ENCODE data around the gene OOSP3. TPM values are rescaled to one million over a fixed set of nuclear protein-coding genes. Genes with fewer than 3 reads are reported as not detected.

Gene OOSP3
- total RNA-seq, 2 experiments from 2014 or later: not detected

DNA sequence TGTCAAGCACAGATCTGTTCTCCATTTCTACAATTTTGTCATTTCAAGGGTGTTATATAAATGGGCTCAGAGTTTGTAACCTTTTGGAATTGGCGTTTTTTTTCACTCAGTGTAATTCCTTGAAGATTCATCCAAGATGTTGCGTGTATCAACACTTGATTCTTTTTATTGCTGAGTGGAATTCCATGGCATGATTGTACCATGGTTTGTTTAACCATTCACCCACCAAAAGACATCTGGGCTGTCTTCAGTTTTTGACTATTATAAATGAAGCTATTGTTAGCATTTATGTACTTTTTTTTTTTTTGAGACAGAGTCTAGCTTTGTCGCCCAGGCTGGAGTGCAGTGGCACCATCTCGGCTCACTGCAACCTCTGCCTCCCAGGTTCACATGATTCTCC, 62.5 kb downstream of the OOSP3 start:
- Mint-ChIP-seq H3K4me3 (no peak overlapping the region), H3K27me3 (peaks cover 15% of the 10 kb centered on the region), H3K27ac (no peak overlapping the region), H3K9me3 (no peaks in the 10 kb centered on the region), H3K36me3 (ENCODE audit: low read depth) (no peaks in the 10 kb centered on the region), H3K4me1 (ENCODE audit: low read depth) (peaks cover 2% of the 10 kb centered on the region)
- ChIA-PET CTCF (no interaction called here), POLR2A (no interaction called here)
- DNase-seq (no peak), ATAC-seq (no peak)
- intact Hi-C loops (cut with micrococcal nuclease): no loop called here
- TF ChIP-seq, protein P1, sequence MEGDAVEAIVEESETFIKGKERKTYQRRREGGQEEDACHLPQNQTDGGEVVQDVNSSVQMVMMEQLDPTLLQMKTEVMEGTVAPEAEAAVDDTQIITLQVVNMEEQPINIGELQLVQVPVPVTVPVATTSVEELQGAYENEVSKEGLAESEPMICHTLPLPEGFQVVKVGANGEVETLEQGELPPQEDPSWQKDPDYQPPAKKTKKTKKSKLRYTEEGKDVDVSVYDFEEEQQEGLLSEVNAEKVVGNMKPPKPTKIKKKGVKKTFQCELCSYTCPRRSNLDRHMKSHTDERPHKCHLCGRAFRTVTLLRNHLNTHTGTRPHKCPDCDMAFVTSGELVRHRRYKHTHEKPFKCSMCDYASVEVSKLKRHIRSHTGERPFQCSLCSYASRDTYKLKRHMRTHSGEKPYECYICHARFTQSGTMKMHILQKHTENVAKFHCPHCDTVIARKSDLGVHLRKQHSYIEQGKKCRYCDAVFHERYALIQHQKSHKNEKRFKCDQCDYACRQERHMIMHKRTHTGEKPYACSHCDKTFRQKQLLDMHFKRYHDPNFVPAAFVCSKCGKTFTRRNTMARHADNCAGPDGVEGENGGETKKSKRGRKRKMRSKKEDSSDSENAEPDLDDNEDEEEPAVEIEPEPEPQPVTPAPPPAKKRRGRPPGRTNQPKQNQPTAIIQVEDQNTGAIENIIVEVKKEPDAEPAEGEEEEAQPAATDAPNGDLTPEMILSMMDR (IDR thresholded peaks at IDR 0.05): no peak

DNA sequence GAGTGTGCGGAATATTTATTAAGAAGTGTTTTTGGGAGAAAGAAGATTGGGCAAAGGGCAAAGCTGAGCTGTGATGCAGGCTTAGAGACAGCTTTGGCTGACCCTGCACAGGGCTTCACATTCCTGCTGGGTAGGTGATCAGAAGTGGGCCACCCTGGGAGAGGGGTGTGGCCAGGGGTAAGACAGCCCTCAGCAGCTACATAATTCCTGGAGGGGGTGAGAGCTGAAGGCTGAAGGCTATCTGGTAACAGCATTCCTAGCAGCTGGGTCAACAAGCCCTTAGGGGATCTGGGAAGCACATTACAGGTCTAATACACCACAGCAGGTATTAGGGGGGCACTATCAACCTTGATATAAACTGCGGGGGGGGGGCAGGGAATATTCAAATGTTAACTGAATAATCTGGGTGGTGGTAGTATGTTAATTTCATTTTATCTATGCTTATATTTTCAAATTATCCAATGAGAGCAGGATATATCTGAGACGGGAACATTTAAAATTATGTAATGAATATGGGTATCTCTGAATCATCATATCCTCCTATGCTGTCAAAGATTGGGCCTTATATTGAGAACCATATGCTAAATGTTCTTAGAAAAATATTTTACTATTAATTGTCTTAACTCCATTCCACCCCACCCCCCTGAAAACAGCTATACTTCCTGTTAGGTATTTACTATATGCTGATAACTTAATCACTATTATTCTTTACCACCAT, 65.6 kb downstream of the OOSP3 start:
- TF ChIP-seq, protein P1 (IDR thresholded peaks at IDR 0.05): no peak
- intact Hi-C loops (cut with micrococcal nuclease): no loop called here
- Mint-ChIP-seq H3K4me1 (ENCODE audit: low read depth) (peaks cover 2% of the 10 kb centered on the region), H3K27me3 (peaks cover 15% of the 10 kb centered on the region), H3K9me3 (no peaks in the 10 kb centered on the region), H3K27ac (no peak overlapping the region), H3K4me3 (no peak overlapping the region), H3K36me3 (ENCODE audit: low read depth) (no peaks in the 10 kb centered on the region)
- POLR2A ChIA-PET: no interaction called here
- DNase-seq (no peak), ATAC-seq (no peak)
- CTCF ChIA-PET: no interaction called here

DNA sequence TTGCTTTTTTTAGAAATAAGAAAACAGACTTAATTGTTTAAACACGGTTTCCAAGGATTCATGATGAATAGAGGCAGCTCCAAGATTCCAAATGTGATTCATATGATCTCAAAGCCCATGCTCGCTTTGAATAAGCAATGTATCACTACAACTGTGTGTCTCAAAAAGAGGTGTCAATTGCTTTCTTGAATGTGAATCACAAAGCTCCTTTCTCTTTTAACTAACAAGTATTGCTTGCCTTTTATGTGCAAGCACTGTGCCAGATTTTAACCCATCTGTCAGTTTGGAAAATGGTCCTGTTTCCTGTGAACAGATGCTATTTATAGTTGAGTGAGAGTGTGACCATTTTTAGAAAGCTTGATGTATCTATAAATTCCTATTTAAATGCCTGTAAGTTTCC, 66.1 kb downstream of the OOSP3 start:
- Mint-ChIP-seq H3K9me3 (no peaks in the 10 kb centered on the region), H3K27me3 (peaks cover 15% of the 10 kb centered on the region), H3K4me1 (ENCODE audit: low read depth) (peaks cover 2% of the 10 kb centered on the region), H3K36me3 (ENCODE audit: low read depth) (no peaks in the 10 kb centered on the region), H3K4me3 (no peak overlapping the region), H3K27ac (no peak overlapping the region)
- CTCF ChIA-PET: no interaction called here
- POLR2A ChIA-PET: no interaction called here
- TF ChIP-seq, protein P1 (IDR thresholded peaks at IDR 0.05): no peak
- intact Hi-C loops (cut with micrococcal nuclease): no loop called here
- ATAC-seq: no peak
- DNase-seq: no peak

Other genes with a start within 250 kb of the OOSP3 start
- gene PATL1, start 209.7 kb upstream of the OOSP3 start, total RNA-seq: 10 to 100 TPM; 59.5 to 60.6 TPM
- not detected for gene OR10V1, start 164.9 kb upstream of the OOSP3 start, total RNA-seq
- gene STX3, start 123.4 kb upstream of the OOSP3 start, total RNA-seq: 1 to 10 TPM; 8.3 to 9.5 TPM
- gene MRPL16, start 68.0 kb upstream of the OOSP3 start, total RNA-seq: 10 to 100 TPM; 76.4 to 78.7 TPM
- gene CBLIF, start 33.3 kb upstream of the OOSP3 start, total RNA-seq: not detected
- gene TCN1, start 12.3 kb upstream of the OOSP3 start, total RNA-seq: not detected
- not detected for gene OOSP1, start 59.6 kb downstream of the OOSP3 start, total RNA-seq
- not detected for gene OOSP4A, start 85.3 kb downstream of the OOSP3 start, total RNA-seq
- not detected for gene OOSP4B, start 138.4 kb downstream of the OOSP3 start, total RNA-seq
- not detected for gene OOSP2, start 161.6 kb downstream of the OOSP3 start, total RNA-seq
- not detected for gene MS4A3, start 177.9 kb downstream of the OOSP3 start, total RNA-seq
- gene MS4A2, start 209.9 kb downstream of the OOSP3 start, total RNA-seq: not detected